Measurements from ENCODE around the gene POLR1B. TPM values are rescaled to one million over a fixed set of nuclear protein-coding genes. Genes with fewer than 3 reads are reported as not detected.
A peak's percentile ranks its signal among the peaks of the same experiment; 100 is the strongest.
"Not testable (repeated sequence)": the region's sequence is repeated elsewhere in the genome, so short reads cannot be mapped to it uniquely, and the experiment has no call there.

POLR1B gene
- total RNA-seq: 25.7 and 40.8 TPM in 2 replicates

- peaks cover 2% of the 10 kb centered on the region for H3K36me3 ChIP-seq (ENCODE audit: control insufficient read depth, insufficient read depth, low read length)
- no peak for FAIRE-seq
- no peaks in the 10 kb centered on the region for H3K27me3 ChIP-seq (ENCODE audit: control insufficient read depth, insufficient read depth, low read length)
- H3K4me3 ChIP-seq (ENCODE audit: low read depth, low read length): peak within 1 kb of the TSS; percentile 75
- no peak for TF ChIP-seq CTCF (IDR thresholded peaks at IDR 0.05; ENCODE audit: insufficient read depth, low read length, severe bottlenecking)
- peak; percentile 69 for DNase-seq (ENCODE audit: low read depth)
These were observed at the start of gene POLR1B for GRCh38 chr2:112542123-112542983. Gene POLR1B, plus strand, starts transcription at chr2:112542465. Its CDS starts 30 bp downstream, at chr2:112542495.

GRCh38 chr2:112493048-112493447 is 49.2 kb upstream of the POLR1B start:
- peak; percentile 31 for DNase-seq (ENCODE audit: low read depth)
- Histone ChIP-seq H3K36me3 (ENCODE audit: control insufficient read depth, insufficient read depth, low read length) (peaks cover 1% of the 10 kb centered on the region), H3K4me3 (ENCODE audit: low read depth, low read length) (no peak overlapping the region), H3K27me3 (ENCODE audit: control insufficient read depth, insufficient read depth, low read length) (no peaks in the 10 kb centered on the region)
- no peak for FAIRE-seq
- TF ChIP-seq CTCF (IDR thresholded peaks at IDR 0.05; ENCODE audit: insufficient read depth, low read length, severe bottlenecking): no peak

- Histone ChIP-seq H3K4me3 (ENCODE audit: low read depth, low read length) (no peak overlapping the region), H3K27me3 (ENCODE audit: control insufficient read depth, insufficient read depth, low read length) (no peaks in the 10 kb centered on the region), H3K36me3 (ENCODE audit: control insufficient read depth, insufficient read depth, low read length) (peaks cover 1% of the 10 kb centered on the region)
- FAIRE-seq (no peak), DNase-seq (ENCODE audit: low read depth) (peak; percentile 88)
- no peak for TF ChIP-seq CTCF (IDR thresholded peaks at IDR 0.05; ENCODE audit: insufficient read depth, low read length, severe bottlenecking)
These were observed 48.2 kb upstream of the POLR1B start for GRCh38 chr2:112493858-112494648.

- Histone ChIP-seq H3K4me3 (ENCODE audit: low read depth, low read length) (no peak overlapping the region), H3K36me3 (ENCODE audit: control insufficient read depth, insufficient read depth, low read length) (peaks cover 1% of the 10 kb centered on the region), H3K27me3 (ENCODE audit: control insufficient read depth, insufficient read depth, low read length) (no peaks in the 10 kb centered on the region)
- TF ChIP-seq CTCF (IDR thresholded peaks at IDR 0.05; ENCODE audit: insufficient read depth, low read length, severe bottlenecking): no peak
- no peak for DNase-seq (ENCODE audit: low read depth)
- no peak for FAIRE-seq
These were observed 47.4 kb upstream of the POLR1B start for GRCh38 chr2:112494828-112495227.

GRCh38 chr2:112495878-112496277 is 46.4 kb upstream of the POLR1B start:
- not testable (repeated sequence) for H3K4me3 ChIP-seq (ENCODE audit: low read depth, low read length); H3K36me3 ChIP-seq (ENCODE audit: control insufficient read depth, insufficient read depth, low read length); FAIRE-seq; H3K27me3 ChIP-seq (ENCODE audit: control insufficient read depth, insufficient read depth, low read length); DNase-seq (ENCODE audit: low read depth)

GRCh38 chr2:112500850-112501484 is 41.3 kb upstream of the POLR1B start:
- DNase-seq (ENCODE audit: low read depth): peak; percentile 31
- not testable (repeated sequence) for FAIRE-seq; H3K27me3 ChIP-seq (ENCODE audit: control insufficient read depth, insufficient read depth, low read length); H3K36me3 ChIP-seq (ENCODE audit: control insufficient read depth, insufficient read depth, low read length); H3K4me3 ChIP-seq (ENCODE audit: low read depth, low read length)
- TF ChIP-seq CTCF (IDR thresholded peaks at IDR 0.05; ENCODE audit: insufficient read depth, low read length, severe bottlenecking): peak; percentile 37

GRCh38 chr2:112509239-112509998 is 32.8 kb upstream of the POLR1B start:
- not testable (repeated sequence) for FAIRE-seq; H3K4me3 ChIP-seq (ENCODE audit: low read depth, low read length); H3K36me3 ChIP-seq (ENCODE audit: control insufficient read depth, insufficient read depth, low read length); DNase-seq (ENCODE audit: low read depth); H3K27me3 ChIP-seq (ENCODE audit: control insufficient read depth, insufficient read depth, low read length)

Data from bronchial epithelial cell (primary cell).